Stimulated activated CD8-positive, alpha-beta memory T cell treated with anti-CD3 and anti-CD28 coated beads, Interleukin-4, amount 100 ng/mL, for 1 hour (primary cell): Measurements from ENCODE around the gene HCN1.
"Not testable (repeated sequence)": the region's sequence is repeated elsewhere in the genome, so short reads cannot be mapped to it uniquely, and the experiment has no call there.

ENCODE experiments used
- DNase-seq, 2 donors: peaks; one replicate each; pipeline ENCODE4 v3.0.0-alpha.2; 2020; ENCODE audit warnings: low read depth in 2 of 2, low spot score in 1 of 2

The HCN1 gene

GRCh38 chr5:45437752-45438151 is 258.4 kb downstream of the HCN1 start:
- no peak for DNase-seq

GRCh38 chr5:45417285-45417998 is 278.7 kb downstream of the HCN1 start:
- no peak for DNase-seq

- no peak for DNase-seq
Observed at GRCh38 chr5:45414620-45415573, 281.3 kb downstream of the HCN1 start.

DNA sequence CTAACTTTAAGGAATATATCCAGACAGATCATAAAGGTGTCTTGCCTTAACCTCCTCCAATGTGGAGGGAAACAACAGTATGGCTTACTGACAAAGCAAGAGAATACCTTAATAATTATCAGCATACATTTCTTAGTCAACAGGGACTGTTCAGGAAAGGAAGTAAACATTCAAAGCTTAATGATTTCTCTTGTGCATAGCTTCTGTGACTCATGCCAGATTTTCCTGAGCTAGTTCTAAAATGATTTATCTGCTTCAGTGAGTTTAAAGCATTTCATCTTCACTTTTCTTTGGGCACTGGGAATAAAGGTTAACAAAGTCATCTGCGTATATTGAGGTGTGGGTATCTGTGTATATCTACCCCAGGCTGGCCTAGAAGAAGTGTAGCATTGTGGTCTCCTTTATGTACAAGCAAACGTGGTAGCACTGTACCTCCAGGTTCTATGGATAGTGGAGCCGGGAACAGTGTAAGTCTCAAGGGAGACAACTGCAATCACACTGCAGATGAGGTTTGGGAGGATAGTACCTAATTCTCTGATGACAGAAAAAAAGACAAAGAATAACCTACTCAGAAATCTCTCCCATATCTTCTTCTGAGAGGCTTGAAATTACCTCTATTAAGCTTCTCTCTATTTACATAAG is 284.1 kb downstream of the HCN1 start:
- no peak for DNase-seq

- DNase-seq, result no peak
Observed at GRCh38 chr5:45410304-45410995, 285.7 kb downstream of the HCN1 start.

DNA sequence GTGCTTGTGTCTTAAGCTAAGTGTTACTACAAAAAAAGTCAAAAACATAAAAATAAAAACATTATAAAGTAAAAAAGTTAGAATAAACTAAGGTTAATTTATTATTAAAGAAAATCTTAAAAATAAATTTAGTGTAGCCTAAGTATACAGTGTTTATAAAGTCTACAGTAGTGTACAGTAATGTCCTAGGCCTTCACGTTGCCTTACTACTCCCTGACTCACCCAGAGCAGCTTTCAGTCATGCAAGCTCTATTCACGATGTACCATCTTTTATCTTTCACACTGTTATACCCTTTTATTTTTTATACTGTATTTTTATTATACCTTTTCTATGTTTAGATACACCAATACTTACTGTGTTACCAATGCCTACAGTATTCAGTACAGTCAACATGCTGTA is 288.1 kb downstream of the HCN1 start:
- DNase-seq, result no peak

- DNase-seq, result no peak
Observed at GRCh38 chr5:45402804-45403455, 293.2 kb downstream of the HCN1 start.

DNA sequence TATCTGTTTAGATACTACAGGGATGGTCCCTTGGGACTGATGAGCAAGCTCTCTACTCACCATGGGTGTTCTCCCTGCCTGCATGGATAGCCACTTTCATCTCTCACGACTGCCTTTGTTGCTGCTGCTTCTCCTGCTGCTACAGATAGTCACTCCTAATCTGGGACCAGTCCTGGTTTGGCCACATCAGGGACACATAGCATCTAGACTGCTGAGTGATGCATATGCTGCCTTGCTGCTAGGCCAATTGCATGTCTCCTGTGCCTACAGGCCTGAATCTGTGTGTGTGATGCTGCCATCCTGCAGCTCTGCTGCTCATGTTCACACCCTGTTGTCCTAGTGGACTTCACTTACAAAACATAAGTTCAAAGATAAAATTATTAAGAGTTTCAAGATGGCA is 297.1 kb downstream of the HCN1 start:
- DNase-seq, result no peak

- no peak for DNase-seq
Observed at GRCh38 chr5:45385321-45386058, 310.7 kb downstream of the HCN1 start.

GRCh38 chr5:45383985-45384384 is 312.2 kb downstream of the HCN1 start:
- DNase-seq, result no peak

GRCh38 chr5:45382583-45382982 is 313.6 kb downstream of the HCN1 start:
- DNase-seq, result no peak

GRCh38 chr5:45376417-45376816 is 319.8 kb downstream of the HCN1 start:
- no peak for DNase-seq

DNA sequence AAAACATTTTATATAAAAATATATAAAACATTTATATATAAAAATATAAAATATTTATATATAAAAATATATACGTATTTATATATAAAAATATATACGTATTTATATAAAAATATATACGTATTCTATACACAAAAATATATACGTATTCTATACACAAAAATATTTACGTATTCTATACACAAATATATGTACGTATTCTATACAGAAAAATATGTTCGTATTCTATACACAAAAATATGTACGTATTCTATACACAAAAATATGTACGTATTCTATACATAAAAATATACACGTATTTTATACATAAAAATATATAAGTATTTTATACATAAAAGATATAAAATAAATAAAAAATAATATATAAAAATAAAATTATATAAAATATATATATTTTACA is 323.6 kb downstream of the HCN1 start:
- DNase-seq, result no peak

- DNase-seq, result not testable (repeated sequence)
Observed at GRCh38 chr5:45371423-45371822, 324.8 kb downstream of the HCN1 start.

- DNase-seq, result no peak
Observed at GRCh38 chr5:45355189-45355992, 340.8 kb downstream of the HCN1 start.

DNA sequence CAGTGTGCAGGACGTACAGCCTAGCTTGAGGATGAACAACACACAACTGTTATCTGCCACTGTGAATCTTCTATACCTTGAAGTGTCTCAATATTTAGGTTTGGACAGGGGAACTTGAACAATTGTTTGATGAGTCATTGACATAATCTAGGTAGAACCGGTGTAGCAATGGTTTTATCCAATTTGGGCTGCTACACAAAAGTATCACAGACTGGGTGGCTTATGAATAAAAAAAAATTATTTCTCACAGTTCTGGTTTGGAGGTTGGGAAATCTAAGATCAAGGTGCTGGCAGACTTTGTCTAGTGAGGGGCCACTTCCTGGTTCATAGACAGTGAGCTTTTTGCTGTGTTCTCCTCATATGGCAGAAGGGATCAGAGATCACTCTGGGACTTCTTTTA is 359.7 kb downstream of the HCN1 start:
- no peak for DNase-seq

DNA sequence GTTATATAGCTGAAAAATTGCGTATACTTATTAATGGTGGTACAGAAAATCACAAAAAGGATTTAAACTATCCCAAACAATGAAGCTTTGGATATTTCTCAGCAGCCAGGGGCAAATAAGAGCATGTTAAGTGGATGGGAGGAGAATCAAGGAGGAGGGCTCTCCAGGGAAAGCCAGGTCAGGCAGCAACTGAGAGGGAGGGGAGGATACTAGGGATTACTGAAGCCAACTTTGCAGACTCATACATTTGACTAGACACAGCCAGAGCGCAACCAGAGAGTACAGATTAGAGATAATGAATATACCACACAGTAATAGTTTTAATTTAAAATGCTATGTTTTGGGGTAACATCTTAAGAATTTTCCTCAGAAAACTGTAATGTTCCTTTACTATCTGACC is 360.2 kb downstream of the HCN1 start:
- no peak for DNase-seq

DNA sequence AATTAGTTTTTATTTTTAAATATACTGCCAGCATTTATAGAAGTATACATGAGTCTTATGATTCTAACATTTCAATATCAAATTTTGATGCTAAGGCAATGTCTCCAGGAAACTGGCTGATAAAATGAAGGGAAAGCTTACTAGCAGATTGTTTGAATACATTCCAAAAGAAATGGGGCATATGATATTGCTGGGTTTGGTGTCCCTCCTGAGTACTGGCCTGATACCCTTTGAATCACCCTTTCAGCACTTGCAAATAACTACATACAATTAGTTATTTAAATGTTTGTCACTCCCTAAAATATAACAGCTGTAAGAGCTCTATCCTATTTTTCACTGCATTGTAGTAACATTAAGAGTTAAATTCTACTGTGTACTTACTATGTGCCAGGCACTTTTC is 360.8 kb downstream of the HCN1 start:
- no peak for DNase-seq

- no peak for DNase-seq
Observed at GRCh38 chr5:45334939-45335338, 361.2 kb downstream of the HCN1 start.
